Jurkat, Clone E6-1 (cell line): ENCODE data around the gene C1QTNF6. TPM values are rescaled to one million over a fixed set of nuclear protein-coding genes. Genes with fewer than 3 reads are reported as not detected.
"Not testable (repeated sequence)": the region's sequence is repeated elsewhere in the genome, so short reads cannot be mapped to it uniquely, and the experiment has no call there.

ENCODE experiments used
- DNase-seq: peaks from one replicate; pipeline ENCODE4 v3.0.0-alpha.2; 2011; ENCODE audit warnings: low read depth, low spot score
- H3K4me3 ChIP-seq: 2 replicates; pipeline ENCODE4 v1.5.1; 2011; ENCODE audit warnings: mild to moderate bottlenecking, low read length, control low read depth, moderate library complexity
- polyA plus RNA-seq: library from polyadenylated mRNA; unstranded; fragments of >200 nt; gene quantifications from one replicate; pipeline ENCODE4 v1.2.1, GENCODE V29; 2012; ENCODE audit warnings: missing spikeins; ENCODE audit not compliant: insufficient read length, insufficient read depth

Gene C1QTNF6
- polyA plus RNA-seq = 5.0 TPM

- no peak within 1 kb of the TSS for H3K4me3 ChIP-seq
- DNase-seq = no peak
Measured at GRCh38 chr22:37187891-37188761, at the start of gene C1QTNF6. Gene C1QTNF6 (minus strand): TSS chr22:37188247. CDS start chr22:37188213, 34 bp downstream.

GRCh38 chr22:37235897-37236607 lies 48.0 kb upstream of the C1QTNF6 start:
- no peak overlapping the region for H3K4me3 ChIP-seq
- no peak for DNase-seq

- no peak for DNase-seq
Measured at GRCh38 chr22:37234736-37235711, 47.0 kb upstream of the C1QTNF6 start.

GRCh38 chr22:37233751-37234631 lies 45.9 kb upstream of the C1QTNF6 start:
- DNase-seq = no peak

More at GRCh38 chr22:37234736-37235711, 47.0 kb upstream of the C1QTNF6 start:
- H3K4me3 ChIP-seq = no peak overlapping the region

GRCh38 chr22:37233371-37233750 lies 45.3 kb upstream of the C1QTNF6 start:
- not testable (repeated sequence) for DNase-seq

More at GRCh38 chr22:37233751-37234631, 45.9 kb upstream of the C1QTNF6 start:
- no peak overlapping the region for H3K4me3 ChIP-seq

GRCh38 chr22:37232140-37232998 lies 44.3 kb upstream of the C1QTNF6 start:
- no peak for DNase-seq
- H3K4me3 ChIP-seq = no peak overlapping the region

More at GRCh38 chr22:37233371-37233750, 45.3 kb upstream of the C1QTNF6 start:
- not testable (repeated sequence) for H3K4me3 ChIP-seq

GRCh38 chr22:37231406-37232139 lies 43.5 kb upstream of the C1QTNF6 start:
- no peak overlapping the region for H3K4me3 ChIP-seq
- no peak for DNase-seq

GRCh38 chr22:37230673-37231405 lies 42.8 kb upstream of the C1QTNF6 start:
- no peak overlapping the region for H3K4me3 ChIP-seq

GRCh38 chr22:37229805-37230672 lies 42.0 kb upstream of the C1QTNF6 start:
- peak; percentile 91 for DNase-seq
- peak overlapping the region; percentile 39 for H3K4me3 ChIP-seq

More at GRCh38 chr22:37230673-37231405, 42.8 kb upstream of the C1QTNF6 start:
- DNase-seq = no peak

GRCh38 chr22:37229012-37229804 lies 41.2 kb upstream of the C1QTNF6 start:
- peak overlapping the region; percentile 39 for H3K4me3 ChIP-seq
- DNase-seq = no peak

- DNase-seq = no peak
- H3K4me3 ChIP-seq = no peak overlapping the region
Measured at GRCh38 chr22:37228106-37229011, 40.3 kb upstream of the C1QTNF6 start.

GRCh38 chr22:37226514-37226913 lies 38.5 kb upstream of the C1QTNF6 start:
- H3K4me3 ChIP-seq = no peak overlapping the region
- no peak for DNase-seq

- H3K4me3 ChIP-seq = no peak overlapping the region
- DNase-seq = no peak
Measured at GRCh38 chr22:37226087-37226486, 38.0 kb upstream of the C1QTNF6 start.
